GM23248 (cell line): Measurements from ENCODE around the gene CHMP5.

Source experiments
- EZH2 ChIP-seq: fragments of 200-600 bp; sonication (generic); IDR thresholded peaks from 2 replicates; pipeline ENCODE4 v1.6.1; 2018; ENCODE audit warnings: antibody characterized with exemption, mild to moderate bottlenecking; ENCODE audit not compliant: insufficient read depth, poor library complexity, severe bottlenecking
- EZH2phosphoT487 ChIP-seq: fragments of 200-600 bp; sonication (generic); IDR thresholded peaks from 2 replicates; pipeline ENCODE4 v1.6.1; 2018; ENCODE audit warnings: antibody characterized with exemption, moderate library complexity, mild to moderate bottlenecking, low read depth; ENCODE audit not compliant: insufficient read depth

- no peak for TF ChIP-seq EZH2
- no peak for TF ChIP-seq EZH2phosphoT487
Observed at GRCh38 chr9:33255471-33255870, 9.4 kb upstream of the CHMP5 start.
